Activated CD8-positive, alpha-beta T cell treated with anti-CD3 and anti-CD28 coated beads, Interleukin-2, amount 10 ng/mL, durations not matched to agents 7 days and 5 days (primary cell): ENCODE results near the gene COX10. TPM values are rescaled to one million over a fixed set of nuclear protein-coding genes. Genes with fewer than 3 reads are reported as not detected.
A peak's percentile ranks its signal among the peaks of the same experiment; 100 is the strongest.
"Not testable (repeated sequence)": the region's sequence is repeated elsewhere in the genome, so short reads cannot be mapped to it uniquely, and the experiment has no call there.

Experiments used
- ATAC-seq: fragments of 150-1000 bp; cut with Tn5 transposase; one replicate; pipeline ENCODE4 v1.10.0; 2021; ENCODE audit warnings: moderate library complexity
- CTCF ChIA-PET: fragments of 350-600 bp; sonication (Branson Sonifier 250); formaldehyde crosslinking; loops from one replicate; lab custom pipeline; 2021; ENCODE audit warnings: antibody characterized with exemption; lab: Charles Lee
- POLR2A ChIA-PET: fragments of 350-600 bp; sonication (Branson Sonifier 250); formaldehyde crosslinking; loops from one replicate; lab custom pipeline; 2021; ENCODE audit warnings: antibody characterized with exemption; lab: Charles Lee
- DNase-seq: peaks from one replicate; pipeline ENCODE4 v3.0.0-alpha.2; 2020
- H3K27ac Mint-ChIP-seq: one replicate; pipeline ENCODE4 v1.8.0; 2021; ENCODE audit warnings: mild to moderate bottlenecking, mixed read lengths
- H3K27me3 Mint-ChIP-seq: one replicate; pipeline ENCODE4 v1.8.0; 2021; ENCODE audit warnings: low read depth, mixed read lengths
- H3K36me3 Mint-ChIP-seq: one replicate; pipeline ENCODE4 v1.8.0; 2021; ENCODE audit warnings: low read depth, mixed read lengths
- H3K4me1 Mint-ChIP-seq: one replicate; pipeline ENCODE4 v1.8.0; 2021; ENCODE audit warnings: low read depth, mixed read lengths
- H3K4me3 Mint-ChIP-seq: one replicate; pipeline ENCODE4 v1.8.0; 2021; ENCODE audit warnings: mild to moderate bottlenecking, mixed read lengths
- H3K9me3 Mint-ChIP-seq: one replicate; pipeline ENCODE4 v1.8.0; 2022; ENCODE audit warnings: mixed read lengths; ENCODE audit not compliant: insufficient read depth
- total RNA-seq, 2 experiments: library from RNA; stranded (reverse); gene quantifications; one replicate each; pipeline ENCODE4 v1.2.3, GENCODE V29; 2021

Gene COX10
- 10 to 100 TPM; 23.3 to 25.4 TPM for total RNA-seq

DNA sequence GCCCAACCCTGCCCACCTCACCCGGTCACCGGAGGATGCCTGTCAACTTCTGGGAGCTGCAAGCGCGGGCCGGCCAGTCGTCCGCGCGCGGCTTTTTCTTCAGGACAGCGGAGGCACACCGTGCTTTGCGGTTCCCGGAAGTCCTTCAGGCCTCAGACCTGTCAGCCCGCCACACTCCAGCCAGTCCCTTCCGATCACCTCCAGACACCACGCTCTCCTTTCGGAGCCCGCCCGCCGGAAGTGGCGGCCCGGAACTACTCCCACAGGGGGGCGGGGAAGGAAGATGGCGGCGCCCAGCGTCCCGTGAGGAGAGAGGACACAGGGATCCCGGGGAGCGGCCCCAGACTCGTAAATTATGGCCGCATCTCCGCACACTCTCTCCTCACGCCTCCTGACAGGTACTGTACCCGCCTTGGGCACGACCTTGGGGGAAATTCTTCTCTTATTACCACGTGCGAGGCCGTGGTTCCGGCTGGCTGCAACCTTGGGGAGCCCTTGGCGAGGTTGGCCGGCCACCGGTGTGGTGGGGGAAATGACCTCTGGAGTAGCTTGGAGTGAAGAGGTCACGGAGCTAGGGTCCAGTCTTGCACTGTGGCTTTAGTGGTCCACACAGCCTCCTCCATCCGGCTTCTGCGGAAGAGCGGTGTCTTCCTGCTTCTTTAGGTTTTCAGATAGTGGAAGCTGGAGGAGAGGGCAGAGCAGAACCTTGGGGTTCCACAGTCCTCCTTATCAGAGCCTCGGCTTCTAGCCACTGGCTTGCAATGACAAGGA, at the start of gene COX10:
COX10 (plus strand) TSS at position 254 of the 771 bp plus-strand sequence; CDS start at position 356, 102 bp downstream.
- Mint-ChIP-seq H3K4me3 (peak within 1 kb of the TSS; percentile 96), H3K4me1 (peaks cover 45% of the 10 kb centered on the region), H3K9me3 (no peaks in the 10 kb centered on the region), H3K27ac (peak within 1 kb of the TSS; percentile 91), H3K36me3 (peaks cover 51% of the 10 kb centered on the region), H3K27me3 (no peaks in the 10 kb centered on the region)
- DNase-seq, result peak; percentile 88
- ChIA-PET CTCF (interaction anchor here (2.6 kb wide), 1 partner anchor 134 kb away, joined by 9 read pairs; no protein-coding TSS in a partner anchor), POLR2A (interaction anchor here (0.7 to 1.6 kb wide), 7 partner anchors 8 to 234 kb away, joined by 3 to 6 read pairs (median 3); partner anchors contain the start of gene HS3ST3B1)
- ATAC-seq, result peak; percentile 96

DNA sequence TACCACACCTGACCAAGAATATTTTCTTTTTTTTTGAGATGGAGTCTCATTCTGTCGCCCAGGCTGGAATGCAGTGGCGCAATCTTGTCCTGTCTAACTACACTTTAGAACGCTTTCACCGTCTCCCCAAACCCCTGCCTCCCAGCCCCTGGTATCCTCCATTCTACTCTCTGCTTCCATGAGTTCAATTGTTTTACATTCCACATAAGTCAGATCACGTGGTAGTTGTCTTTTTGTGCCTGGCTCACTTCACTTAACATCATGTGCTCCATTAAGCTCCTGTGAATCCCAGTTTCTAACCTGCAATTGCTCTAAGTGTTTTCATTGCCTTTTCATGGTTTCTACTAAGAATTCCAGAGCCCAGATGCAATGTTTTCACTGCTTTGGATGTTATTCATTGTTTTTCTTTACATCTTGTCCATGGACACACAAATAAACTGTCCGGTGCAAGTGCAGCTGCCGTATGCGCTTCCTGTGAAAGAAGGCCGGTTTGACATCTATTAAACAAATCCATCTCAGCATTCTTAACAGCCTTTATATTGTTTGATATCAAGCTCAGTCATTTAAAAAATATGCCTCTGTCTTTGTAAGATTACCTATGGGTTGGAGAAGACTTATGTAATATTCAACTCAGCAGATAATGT, 47.5 kb upstream of the COX10 start:
- H3K27me3 Mint-ChIP-seq, CTCF ChIA-PET, ATAC-seq: not testable (repeated sequence)

DNA sequence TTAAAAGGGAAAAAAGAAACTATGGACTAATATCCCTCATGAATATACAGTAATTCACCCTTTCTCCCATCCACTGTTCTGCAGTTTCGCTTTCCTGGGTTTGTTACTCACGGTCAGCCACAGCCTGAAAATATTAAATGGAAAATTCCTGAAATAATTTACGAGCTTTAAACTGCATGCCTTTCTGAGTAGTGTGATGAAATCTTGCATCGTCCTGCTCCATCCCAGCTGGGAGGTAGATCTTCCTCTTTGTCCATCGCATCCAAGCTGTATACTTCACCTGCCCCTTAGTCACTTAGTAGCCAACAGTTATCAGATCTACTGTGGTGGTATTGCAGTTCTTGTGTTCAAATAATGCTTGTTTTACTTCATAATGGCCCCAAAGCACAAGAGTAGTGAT, 39.5 kb upstream of the COX10 start:
- H3K36me3 Mint-ChIP-seq, result peaks cover 42% of the 10 kb centered on the region
- H3K27me3 Mint-ChIP-seq, H3K9me3 Mint-ChIP-seq, CTCF ChIA-PET, H3K4me3 Mint-ChIP-seq, DNase-seq, H3K27ac Mint-ChIP-seq, H3K4me1 Mint-ChIP-seq, ATAC-seq, POLR2A ChIA-PET: not testable (repeated sequence)

More for the DNA sequence above, 47.5 kb upstream of the COX10 start:
- H3K27ac Mint-ChIP-seq, POLR2A ChIA-PET, H3K36me3 Mint-ChIP-seq, H3K9me3 Mint-ChIP-seq, DNase-seq, H3K4me3 Mint-ChIP-seq, H3K4me1 Mint-ChIP-seq: not testable (repeated sequence)

DNA sequence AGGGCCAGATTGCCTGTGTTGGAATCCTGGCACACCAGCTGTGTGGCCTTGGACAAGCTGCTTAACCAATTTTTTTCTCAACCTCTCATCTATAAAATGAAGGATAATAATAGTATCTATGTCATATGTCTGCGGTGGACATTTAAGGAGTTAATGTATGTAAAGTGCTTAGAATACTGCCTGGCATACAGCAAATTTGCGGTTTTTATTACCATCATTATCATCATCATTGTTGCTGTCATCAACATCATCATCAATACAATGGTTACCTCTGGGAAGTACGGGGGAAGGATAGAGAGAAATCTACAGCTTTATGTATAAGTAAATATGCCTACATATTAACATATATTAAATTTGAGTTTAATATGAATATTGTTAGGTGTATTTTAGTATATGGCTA, 37.1 kb upstream of the COX10 start:
- Mint-ChIP-seq H3K27ac (no peak overlapping the region), H3K4me3 (no peak overlapping the region), H3K9me3 (peaks cover 8% of the 10 kb centered on the region), H3K36me3 (peaks cover 56% of the 10 kb centered on the region), H3K4me1 (peaks cover 2% of the 10 kb centered on the region), H3K27me3 (no peaks in the 10 kb centered on the region)
- ChIA-PET POLR2A (no interaction called here), CTCF (no interaction called here)
- DNase-seq (no peak), ATAC-seq (no peak)

DNA sequence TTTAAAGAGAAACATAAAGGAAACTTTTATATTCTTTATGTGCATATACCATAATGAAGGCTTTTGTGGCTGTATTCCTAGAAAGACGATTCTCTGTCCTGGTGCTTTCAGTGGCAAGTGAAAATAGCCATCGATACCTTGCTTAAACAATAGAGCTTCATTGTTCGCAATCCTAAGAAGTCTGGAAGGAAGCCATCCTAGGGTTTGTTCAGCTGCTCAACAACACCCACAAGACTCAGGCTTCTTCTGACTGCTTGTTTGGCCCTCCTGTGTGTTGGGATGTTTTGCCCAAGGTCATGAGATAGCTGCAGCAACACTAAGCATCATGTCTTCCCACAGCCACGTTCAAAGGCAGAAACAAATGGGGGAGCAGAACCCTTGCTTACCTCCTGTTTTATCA, 36.1 kb upstream of the COX10 start:
- DNase-seq (no peak), ATAC-seq (no peak)
- ChIA-PET POLR2A (no interaction called here), CTCF (no interaction called here)
- Mint-ChIP-seq H3K36me3 (peaks cover 61% of the 10 kb centered on the region), H3K27me3 (no peaks in the 10 kb centered on the region), H3K9me3 (peaks cover 8% of the 10 kb centered on the region), H3K4me1 (peaks cover 10% of the 10 kb centered on the region), H3K4me3 (no peak overlapping the region), H3K27ac (no peak overlapping the region)

DNA sequence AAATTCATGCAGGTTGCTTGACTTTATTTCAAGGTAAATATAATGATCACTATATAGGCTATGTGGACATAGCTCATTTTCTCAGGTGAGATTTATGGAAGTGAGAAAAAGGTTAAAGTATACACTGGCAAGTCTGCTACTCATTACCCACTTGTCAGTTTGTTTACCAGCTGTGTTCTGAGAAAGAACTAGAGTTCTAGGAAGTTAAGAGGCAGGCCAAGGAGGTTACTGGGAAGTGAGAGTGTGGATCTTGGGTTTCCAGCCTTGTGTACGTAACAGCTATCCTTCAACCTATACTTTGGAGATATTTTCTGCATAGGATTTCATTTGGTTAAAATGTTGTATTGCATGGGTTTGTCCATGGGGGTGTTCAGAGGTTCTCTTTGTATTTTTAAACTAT, 31.9 kb upstream of the COX10 start:
- ATAC-seq (no peak), DNase-seq (no peak)
- peaks cover 8% of the 10 kb centered on the region for H3K9me3 Mint-ChIP-seq
- H3K27ac Mint-ChIP-seq, result no peak overlapping the region
- no peak overlapping the region for H3K4me3 Mint-ChIP-seq
- peaks cover 19% of the 10 kb centered on the region for H3K4me1 Mint-ChIP-seq
- POLR2A ChIA-PET, result no interaction called here
- CTCF ChIA-PET, result no interaction called here
- H3K27me3 Mint-ChIP-seq, result no peaks in the 10 kb centered on the region
- peaks cover 61% of the 10 kb centered on the region for H3K36me3 Mint-ChIP-seq

DNA sequence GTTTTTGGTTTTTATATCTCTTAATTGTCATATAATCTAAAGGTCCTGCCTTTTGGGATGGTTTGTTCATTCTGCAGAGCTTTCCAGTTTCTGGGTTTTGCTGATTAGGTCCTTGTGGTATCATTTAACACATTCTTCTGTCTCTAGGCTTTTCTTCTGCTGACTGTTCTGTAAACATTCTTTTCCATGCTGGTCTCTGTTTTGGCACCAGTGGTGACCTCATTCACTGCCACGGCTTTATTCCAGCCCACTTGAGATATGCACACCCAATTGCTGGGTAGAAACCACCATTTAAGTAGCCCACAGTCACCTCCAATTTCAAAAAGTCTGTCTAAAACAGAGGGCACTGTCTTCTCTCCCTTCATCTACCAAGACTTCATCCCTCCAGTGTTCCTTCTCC, 31.1 kb upstream of the COX10 start:
- peaks cover 19% of the 10 kb centered on the region for H3K4me1 Mint-ChIP-seq
- ATAC-seq (no peak), DNase-seq (no peak)
- H3K9me3 Mint-ChIP-seq, result peaks cover 8% of the 10 kb centered on the region
- H3K4me3 Mint-ChIP-seq, result no peak overlapping the region
- peaks cover 57% of the 10 kb centered on the region for H3K36me3 Mint-ChIP-seq
- POLR2A ChIA-PET, result no interaction called here
- no peaks in the 10 kb centered on the region for H3K27me3 Mint-ChIP-seq
- CTCF ChIA-PET, result no interaction called here
- peak overlapping the region; percentile 28 for H3K27ac Mint-ChIP-seq

DNA sequence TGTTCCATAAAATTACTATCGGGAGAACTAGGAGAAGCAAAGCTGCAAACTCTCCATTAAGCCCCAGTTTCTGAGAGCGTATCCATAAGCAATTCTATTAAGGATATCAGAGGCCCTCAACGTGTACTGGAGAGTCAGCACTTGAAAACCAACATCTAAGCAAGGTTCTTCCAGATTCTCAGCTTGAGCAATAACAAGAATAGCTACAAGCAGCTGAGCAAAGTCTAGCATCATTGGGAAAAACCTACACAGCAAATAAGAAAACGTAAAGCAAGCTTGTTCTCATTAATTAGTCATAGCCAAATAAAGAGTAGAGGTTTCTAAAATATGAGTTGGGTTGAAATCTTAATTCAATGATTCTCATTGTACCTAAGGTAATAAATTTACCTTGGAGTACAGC, 26.9 kb upstream of the COX10 start:
- Mint-ChIP-seq H3K4me3 (no peak overlapping the region), H3K27ac (no peak overlapping the region)
- ATAC-seq, result no peak

DNA sequence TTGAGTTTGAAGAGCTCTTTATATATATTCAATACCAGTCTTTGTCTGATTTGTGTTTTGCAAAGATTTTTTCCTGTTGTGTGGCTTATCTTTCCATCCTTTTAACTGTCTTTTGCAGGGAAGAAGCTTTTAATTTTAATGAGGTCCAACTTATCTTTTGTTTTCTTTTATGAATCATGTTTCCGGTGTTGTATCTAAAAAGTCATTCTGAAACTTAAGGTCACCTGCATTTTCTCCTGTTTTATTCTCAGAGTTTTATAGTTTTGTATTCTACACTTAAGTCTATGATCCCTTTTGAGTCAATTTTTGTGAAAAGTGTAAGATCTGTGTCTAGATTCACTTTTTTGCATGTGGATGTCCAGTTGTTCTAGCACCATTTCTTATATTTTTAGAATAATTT, 24.6 kb upstream of the COX10 start:
- Mint-ChIP-seq H3K4me1 (peaks cover 10% of the 10 kb centered on the region), H3K36me3 (peaks cover 22% of the 10 kb centered on the region), H3K9me3 (no peaks in the 10 kb centered on the region), H3K4me3 (no peak overlapping the region), H3K27ac (no peak overlapping the region), H3K27me3 (no peaks in the 10 kb centered on the region)
- ChIA-PET POLR2A (no interaction called here), CTCF (interaction anchor here (1.0 kb wide), 1 partner anchor 257 kb away, joined by 3 read pairs; no protein-coding TSS in a partner anchor)
- DNase-seq, result no peak
- no peak for ATAC-seq

More for the DNA sequence above, 26.9 kb upstream of the COX10 start:
- no peak for DNase-seq
- POLR2A ChIA-PET, result no interaction called here
- H3K4me1 Mint-ChIP-seq, result peaks cover 24% of the 10 kb centered on the region
- H3K9me3 Mint-ChIP-seq, result no peaks in the 10 kb centered on the region
- H3K36me3 Mint-ChIP-seq, result peaks cover 26% of the 10 kb centered on the region
- CTCF ChIA-PET, result no interaction called here
- H3K27me3 Mint-ChIP-seq, result no peaks in the 10 kb centered on the region

DNA sequence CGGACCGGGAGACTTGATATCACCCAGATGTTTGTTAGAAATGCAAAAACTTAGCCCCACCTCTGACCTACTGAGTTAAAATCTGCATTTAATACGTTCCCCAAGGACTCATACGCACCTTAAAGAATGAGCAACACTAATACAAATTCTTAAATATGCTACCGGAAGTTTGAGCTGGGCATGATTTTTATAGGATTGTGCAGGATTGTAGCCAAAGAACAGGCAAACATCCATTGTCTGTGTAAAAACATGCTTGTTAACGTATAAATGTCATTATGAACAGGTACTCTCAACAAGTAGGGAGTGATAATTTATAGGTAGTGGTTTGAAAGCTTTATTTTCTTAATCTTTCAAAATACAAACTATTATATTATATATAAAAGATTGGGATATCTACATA, 22.3 kb upstream of the COX10 start:
- no peak overlapping the region for H3K27ac Mint-ChIP-seq
- H3K4me1 Mint-ChIP-seq, result peaks cover 10% of the 10 kb centered on the region
- peaks cover 28% of the 10 kb centered on the region for H3K36me3 Mint-ChIP-seq
- ChIA-PET POLR2A (no interaction called here), CTCF (no interaction called here)
- ATAC-seq (no peak), DNase-seq (no peak)
- no peaks in the 10 kb centered on the region for H3K9me3 Mint-ChIP-seq
- no peaks in the 10 kb centered on the region for H3K27me3 Mint-ChIP-seq
- H3K4me3 Mint-ChIP-seq, result no peak overlapping the region

DNA sequence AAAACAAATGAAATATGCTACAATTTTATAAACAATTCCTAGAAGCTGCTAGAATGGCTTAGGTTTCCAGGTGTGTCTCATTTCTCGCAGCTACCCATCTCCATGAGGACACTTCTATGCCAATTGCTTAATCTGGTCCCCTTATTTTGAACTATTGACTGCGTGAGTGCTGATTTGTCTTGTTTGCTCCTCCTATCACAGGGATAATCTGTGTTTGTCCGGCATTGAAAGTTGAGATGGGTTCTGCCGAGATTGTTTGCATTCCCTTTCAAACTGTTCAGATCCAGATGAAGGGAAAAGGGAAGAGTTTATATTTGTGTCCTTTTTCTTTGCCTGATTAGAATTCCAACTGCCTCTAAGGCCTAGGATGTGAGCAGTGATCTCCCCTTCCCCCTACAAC, 21.7 kb upstream of the COX10 start:
- POLR2A ChIA-PET, result no interaction called here
- ATAC-seq (no peak), DNase-seq (no peak)
- Mint-ChIP-seq H3K9me3 (no peaks in the 10 kb centered on the region), H3K4me1 (peaks cover 10% of the 10 kb centered on the region), H3K27me3 (no peaks in the 10 kb centered on the region), H3K4me3 (no peak overlapping the region), H3K27ac (no peak overlapping the region), H3K36me3 (peaks cover 24% of the 10 kb centered on the region)
- CTCF ChIA-PET, result no interaction called here

DNA sequence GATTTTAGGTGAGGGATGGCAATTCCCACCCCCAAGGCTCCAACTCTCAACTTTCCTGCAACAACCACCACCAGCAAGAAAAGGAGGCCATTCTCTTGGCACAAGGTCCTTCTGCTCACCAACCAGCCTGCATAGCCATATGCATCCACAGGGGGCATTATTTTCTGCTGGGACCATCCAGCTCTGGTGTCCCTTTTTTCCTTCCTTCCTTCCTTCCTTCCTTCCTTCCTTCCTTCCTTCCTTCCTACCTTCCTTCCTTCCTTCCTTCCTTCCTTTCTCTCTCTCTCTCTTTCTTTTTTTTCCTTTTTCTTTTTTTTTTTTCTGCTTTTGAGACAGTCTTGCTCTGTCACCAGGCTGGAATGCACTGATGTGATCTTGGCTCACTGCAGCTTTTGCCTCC, 21.1 kb upstream of the COX10 start:
- no peak for ATAC-seq
- H3K36me3 Mint-ChIP-seq, result peaks cover 23% of the 10 kb centered on the region

More for the DNA sequence above, 21.1 kb upstream of the COX10 start:
- DNase-seq, result no peak
- Mint-ChIP-seq H3K4me1 (peaks cover 10% of the 10 kb centered on the region), H3K4me3 (no peak overlapping the region), H3K27me3 (no peaks in the 10 kb centered on the region), H3K27ac (no peak overlapping the region), H3K9me3 (no peaks in the 10 kb centered on the region)
- POLR2A ChIA-PET, result no interaction called here
- CTCF ChIA-PET, result no interaction called here
